Activated CD4-positive, alpha-beta T cell treated with anti-CD3 and anti-CD28 coated beads, Interleukin-2, amount 50 U/mL, for 4 hours (primary cell): ENCODE data around the gene PLPPR4.
"Not testable (repeated sequence)": the region's sequence is repeated elsewhere in the genome, so short reads cannot be mapped to it uniquely, and the experiment has no call there.

Experiments
- DNase-seq, 2 experiments: peaks; one replicate each; pipeline ENCODE4 v3.0.0-alpha.2; 2020

Gene PLPPR4, protein sequence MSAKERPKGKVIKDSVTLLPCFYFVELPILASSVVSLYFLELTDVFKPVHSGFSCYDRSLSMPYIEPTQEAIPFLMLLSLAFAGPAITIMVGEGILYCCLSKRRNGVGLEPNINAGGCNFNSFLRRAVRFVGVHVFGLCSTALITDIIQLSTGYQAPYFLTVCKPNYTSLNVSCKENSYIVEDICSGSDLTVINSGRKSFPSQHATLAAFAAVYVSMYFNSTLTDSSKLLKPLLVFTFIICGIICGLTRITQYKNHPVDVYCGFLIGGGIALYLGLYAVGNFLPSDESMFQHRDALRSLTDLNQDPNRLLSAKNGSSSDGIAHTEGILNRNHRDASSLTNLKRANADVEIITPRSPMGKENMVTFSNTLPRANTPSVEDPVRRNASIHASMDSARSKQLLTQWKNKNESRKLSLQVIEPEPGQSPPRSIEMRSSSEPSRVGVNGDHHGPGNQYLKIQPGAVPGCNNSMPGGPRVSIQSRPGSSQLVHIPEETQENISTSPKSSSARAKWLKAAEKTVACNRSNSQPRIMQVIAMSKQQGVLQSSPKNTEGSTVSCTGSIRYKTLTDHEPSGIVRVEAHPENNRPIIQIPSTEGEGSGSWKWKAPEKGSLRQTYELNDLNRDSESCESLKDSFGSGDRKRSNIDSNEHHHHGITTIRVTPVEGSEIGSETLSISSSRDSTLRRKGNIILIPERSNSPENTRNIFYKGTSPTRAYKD

DNA sequence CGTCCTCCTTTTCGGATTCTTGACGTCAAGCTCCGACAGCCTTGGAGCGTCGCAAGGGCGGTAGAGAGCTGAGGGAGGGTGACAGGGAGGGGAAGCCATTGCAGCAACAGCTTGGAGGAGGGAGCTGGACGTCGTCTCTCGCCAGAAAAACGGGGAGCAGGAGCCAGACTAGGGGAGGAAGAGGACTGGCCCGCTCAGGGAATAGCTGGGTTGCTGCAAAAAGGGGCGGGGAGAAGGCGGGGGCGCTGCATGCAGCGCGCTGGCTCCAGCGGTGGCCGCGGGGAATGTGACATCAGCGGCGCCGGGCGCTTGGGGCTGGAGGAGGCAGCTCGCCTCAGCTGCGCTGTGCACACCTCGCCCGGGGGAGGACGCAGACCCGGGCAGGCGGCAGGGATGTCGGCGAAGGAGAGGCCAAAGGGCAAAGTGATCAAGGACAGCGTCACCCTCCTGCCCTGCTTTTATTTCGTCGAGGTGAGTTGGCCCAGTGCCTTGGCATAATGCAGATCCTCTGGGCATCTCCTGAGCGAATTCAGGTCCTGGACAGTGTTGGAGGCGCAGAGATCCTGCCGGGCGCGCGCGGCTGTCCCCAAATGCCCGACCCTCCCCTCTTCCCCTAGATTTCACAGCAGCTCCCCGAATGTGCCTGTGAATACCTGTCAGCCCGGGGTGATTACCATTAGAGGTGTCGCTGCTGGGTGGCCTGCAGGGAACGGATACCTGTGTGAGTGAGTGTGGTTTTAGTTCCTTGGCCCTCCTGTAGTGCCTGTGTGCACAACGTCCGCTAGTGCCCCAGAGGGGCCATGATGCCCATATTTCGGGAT, at the start of gene PLPPR4:
Gene PLPPR4, plus strand, starts transcription at position 292 of the 821 bp plus-strand sequence. Its CDS starts 102 bp downstream, at position 394.
- DNase-seq: no peak

DNA sequence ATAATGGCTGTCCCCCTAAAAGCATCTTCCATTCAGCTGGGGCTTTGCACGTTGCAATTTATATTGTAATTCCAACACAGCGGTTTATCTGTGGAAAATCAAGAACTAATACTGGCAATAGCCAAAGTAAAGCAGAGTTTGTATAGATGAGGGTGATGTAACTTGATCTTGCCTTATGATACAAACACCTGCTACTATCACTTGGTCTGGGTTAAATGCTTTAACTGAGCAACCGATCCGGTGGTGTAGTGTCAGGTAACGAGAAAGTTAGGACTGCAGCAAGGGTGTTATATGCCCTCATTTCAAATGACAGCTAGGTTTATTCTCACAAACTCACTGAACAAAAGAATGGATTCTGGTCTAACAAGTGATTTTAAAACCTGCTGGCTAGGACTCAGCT, 47.3 kb upstream of the PLPPR4 start:
- DNase-seq: no peak

DNA sequence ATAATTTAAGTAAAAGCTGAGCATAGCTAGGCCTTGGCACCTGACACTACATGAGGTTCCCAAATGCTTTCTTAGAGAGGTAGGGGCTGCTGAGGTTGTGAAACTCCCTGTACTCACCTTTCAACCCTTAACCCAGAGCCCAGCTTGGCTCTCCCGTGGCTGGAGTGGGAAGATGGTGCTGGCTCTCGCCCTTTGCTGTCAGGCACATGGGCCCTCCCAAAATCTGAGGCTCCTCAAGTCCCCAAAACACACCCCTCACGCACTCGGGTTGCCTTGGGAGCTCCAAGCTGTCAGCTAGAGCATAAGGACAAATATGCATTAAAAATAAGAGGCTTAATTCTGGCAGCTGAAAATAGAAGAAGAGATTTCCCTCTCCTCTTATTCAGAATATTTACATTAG, 46.7 kb upstream of the PLPPR4 start:
- DNase-seq: no peak

DNA sequence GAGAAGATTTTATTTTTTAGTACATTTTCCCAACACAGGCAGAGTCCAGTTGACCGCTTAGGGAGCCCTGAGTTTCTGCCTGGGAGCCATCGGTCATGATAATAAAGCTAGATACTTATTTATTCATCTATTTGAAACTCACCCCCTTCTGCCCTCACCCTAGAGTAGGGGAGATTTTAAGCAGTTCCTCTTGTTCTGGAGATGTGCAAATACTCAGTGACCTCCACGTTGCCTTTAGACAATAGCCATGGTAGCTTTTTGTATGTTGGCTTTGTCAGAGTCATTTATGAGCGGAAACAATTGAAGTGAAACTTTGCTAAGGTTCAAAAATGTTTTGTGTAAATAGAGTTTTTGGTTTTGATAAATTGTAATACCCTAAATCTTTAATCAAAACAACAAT, 45.7 kb upstream of the PLPPR4 start:
- no peak for DNase-seq

DNA sequence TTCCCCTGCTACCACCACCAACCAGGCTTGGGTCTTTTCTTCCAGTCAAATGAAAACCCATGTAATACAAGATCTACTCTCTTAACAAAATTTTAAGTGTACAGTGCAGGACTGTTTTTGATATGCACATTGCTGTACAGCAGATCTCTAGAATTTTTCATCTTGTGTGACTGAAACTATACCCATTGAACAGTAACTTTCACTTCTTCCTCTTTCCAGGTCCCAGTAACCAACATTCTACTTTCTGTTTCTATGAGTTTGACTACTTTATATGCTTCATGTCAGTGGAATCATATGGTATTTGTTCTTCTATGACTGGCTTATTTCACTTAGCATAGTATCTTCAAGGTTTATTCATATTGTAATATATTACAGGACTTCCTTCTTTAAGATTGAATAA, 45.3 kb upstream of the PLPPR4 start:
- DNase-seq: no peak

DNA sequence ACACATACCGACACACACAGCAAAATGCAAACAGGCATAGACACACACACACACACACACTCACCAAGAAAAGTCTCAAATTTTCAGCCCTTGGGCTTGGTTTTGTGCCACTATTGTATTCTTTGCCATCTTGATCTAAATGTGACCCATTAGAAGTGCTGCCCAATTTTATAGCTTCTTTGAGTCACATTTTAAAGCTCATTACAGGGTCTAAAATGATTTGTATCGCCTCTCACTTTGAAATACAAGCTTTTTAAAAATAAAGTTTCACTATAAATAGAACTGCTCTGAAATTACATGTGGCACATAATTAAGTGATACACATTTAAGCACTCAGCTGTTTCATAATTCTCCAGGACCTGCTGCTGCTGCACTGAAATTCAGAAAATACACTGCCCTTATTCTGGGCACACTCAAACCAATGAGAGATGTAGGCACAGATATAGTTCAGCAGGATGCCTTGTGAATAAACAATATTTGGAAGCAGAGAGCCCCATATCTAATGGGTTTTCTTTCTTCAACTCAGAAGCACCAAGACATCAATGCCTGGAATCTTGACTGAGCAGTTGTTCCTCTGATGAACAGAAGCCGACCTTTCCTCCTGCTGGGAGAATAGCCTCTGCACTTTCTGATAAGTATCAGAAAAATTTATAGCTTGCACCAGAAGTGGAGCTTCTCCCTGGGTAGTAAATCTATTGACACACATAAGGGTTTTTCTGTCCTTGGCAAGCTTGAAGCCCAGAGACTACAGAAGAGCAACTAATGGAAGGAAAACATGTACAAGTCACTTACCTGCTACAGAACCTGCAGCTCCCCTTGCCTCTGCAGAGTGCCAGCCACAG, 37.0 kb upstream of the PLPPR4 start:
- DNase-seq: no peak

DNA sequence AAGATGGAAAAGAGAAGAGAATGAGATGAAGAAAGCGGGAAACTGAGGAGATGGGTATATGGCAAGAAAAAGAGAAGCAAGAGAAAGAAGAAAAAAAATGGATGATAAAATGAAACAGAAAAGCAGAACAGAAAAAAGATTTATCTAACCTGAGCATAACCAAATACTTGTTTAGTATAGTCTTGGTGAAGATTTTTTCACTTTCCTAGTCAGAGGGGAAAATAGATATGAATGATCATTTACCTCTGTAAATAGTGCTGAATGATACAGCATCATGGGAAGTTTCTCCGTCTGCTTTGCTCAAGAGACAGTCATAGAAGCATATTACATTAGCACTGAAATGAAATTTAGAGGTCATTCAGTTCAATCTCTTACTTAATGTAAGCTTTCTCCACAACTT, 36.1 kb upstream of the PLPPR4 start:
- no peak for DNase-seq

DNA sequence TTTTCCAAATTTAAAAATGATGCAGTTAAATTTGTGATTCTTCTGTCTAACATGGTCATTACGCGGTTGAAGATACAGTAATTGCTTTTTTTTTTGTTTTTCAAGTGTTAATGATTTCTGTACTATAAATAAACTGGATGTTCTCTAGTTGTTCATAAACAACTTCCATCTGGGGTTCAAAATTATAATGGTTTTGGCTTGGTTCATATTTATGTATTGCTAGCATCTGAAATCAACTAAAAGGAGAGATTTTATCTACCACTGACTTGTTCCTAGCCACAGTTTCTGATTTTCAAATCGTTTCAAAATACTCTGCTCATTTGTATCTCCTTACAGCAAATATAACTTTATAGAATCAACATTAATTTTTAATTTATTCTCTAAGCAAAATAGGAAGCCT, 35.2 kb upstream of the PLPPR4 start:
- no peak for DNase-seq

DNA sequence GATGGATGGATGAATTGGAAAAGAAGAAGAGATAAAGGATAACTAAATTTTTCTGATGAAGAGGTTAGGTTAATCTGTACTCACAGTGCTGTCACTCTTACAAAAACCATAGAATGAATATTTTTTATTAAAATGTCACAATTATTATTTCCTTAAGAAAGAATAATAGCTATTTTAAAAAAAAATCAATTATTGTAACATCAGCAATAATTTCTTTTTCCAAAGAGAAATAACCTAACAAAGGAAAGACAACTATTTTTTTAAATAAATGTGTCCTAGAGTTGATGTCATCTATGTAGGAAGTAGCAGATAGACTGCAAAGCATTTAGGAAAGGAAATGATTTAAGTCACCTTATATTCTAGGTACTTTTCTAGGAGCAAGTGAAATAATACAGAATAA, 33.6 kb upstream of the PLPPR4 start:
- no peak for DNase-seq

DNA sequence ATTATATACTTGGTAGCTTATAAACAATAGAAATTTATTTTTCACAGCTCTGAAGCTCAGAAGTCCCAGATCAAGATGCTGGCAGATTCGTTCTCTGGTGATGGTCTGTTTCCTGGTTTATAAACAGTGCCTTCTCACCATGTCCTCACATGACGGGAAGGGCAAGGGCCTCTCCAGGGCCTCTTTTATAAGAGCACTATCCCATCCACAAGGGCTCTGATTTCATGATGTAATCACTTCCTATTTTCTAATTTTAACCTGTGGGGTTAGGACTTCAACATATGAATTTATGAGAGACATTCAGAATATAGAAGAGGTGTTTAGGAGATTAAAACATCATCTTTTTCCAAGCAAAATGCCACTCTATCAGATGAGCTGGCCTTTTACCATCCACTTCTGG, 32.1 kb upstream of the PLPPR4 start:
- no peak for DNase-seq

DNA sequence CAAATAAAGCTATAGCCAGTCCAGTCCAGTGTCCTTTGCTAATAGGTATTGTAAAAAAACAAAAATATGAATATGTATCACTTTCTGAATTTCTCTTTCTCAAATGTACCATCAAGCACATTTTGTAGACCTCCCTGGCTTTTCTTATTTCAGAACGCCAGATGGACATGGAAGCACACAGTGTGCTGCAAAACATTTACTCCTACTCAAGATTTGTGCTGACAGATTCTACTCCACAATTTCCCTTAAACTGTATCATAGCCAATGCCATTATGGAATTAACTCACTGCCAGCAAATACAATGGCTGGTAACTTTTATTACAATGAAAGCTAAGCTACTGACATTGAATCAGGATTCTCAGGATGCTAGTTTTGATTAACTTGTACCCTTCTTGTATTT, 30.8 kb upstream of the PLPPR4 start:
- no peak for DNase-seq

DNA sequence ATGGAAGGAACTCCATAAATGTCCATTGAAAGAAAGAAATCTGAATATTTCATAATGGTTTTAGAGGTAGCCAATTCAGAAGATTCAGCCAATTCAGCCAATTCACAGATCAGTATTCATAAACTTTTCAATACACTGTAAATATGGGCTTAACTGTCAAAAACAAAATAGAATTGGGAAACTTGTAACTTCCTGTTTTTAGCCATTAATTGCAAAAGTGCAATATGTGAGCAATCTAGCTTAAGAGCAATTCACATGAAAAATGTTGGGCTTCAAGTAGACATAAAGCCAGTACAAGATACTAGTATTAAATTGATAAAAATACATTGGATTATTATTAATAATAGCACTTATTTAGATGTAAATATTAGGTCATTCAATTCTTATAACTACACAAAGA, 27.5 kb upstream of the PLPPR4 start:
- no peak for DNase-seq

DNA sequence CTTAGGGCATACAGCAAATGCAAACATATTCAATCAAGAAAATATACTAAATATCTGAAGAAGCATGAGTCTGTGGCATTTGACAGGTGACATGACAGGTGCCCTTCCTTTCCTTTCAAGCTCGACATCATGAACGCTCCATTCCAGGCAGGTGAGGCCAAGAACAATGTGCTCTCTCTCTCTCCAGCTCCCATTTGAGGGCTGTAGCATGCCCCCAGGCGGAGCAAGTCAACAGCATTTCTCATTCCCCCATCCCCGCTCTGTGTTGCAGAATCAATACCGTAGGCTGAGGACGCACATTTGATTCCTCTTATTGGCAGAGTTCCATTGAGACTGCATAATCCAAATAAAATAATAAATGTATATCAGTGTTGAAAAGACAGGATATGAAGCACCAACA, 24.6 kb upstream of the PLPPR4 start:
- no peak for DNase-seq

DNA sequence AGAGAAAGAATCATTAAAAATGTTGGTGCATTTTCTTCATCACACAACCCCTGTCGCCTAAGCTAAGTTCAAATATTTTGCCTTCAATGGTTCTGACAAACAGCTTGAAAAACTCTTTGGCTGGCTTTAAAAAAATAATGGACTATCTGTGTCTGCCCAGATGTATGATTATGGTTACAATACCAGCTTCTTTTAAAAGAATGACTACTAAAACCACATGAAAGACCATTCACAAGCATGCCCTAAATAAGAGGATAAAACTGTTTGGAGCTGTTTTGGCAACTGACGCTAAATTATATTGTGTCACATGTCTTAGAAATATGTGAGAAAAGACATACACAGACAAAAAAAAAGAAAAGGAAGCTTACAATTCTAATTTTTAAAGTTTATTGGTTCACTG, 23.7 kb upstream of the PLPPR4 start:
- no peak for DNase-seq

DNA sequence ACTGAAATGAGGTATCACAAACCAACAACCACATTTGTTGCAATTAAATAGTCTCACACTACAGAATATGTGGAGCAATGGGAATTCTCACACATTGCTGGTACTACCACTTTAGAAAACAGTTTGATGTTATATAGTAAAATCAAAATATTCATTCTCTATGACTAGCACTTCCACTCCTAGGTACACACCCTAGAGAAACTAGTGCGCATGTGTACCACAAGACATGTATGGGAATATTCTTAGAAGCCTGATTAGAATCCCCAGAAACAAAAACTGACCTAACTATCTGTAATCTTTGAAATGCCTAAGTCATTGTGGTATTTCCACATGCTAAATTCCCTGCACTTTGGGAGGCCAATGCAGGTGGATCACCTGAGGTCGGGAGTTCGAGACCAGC, 18.1 kb upstream of the PLPPR4 start:
- no peak for DNase-seq

DNA sequence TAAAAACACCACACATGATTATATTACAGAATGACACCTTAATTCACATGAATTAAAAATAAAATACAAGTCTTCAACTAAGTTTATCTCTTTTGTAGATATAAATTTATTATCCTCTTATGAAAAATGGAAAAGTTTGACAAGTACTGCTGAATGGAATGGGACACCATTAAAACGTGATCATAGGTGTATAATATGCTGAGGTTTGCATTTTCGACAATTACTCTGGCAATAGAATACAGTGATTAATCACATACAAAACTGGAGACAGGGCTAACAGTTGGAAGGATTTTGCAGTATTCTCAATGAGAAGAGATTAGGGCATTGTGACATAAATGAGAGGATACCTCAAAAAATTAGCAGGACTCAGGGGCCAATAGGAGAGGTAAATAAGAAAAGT, 17.1 kb upstream of the PLPPR4 start:
- no peak for DNase-seq

DNA sequence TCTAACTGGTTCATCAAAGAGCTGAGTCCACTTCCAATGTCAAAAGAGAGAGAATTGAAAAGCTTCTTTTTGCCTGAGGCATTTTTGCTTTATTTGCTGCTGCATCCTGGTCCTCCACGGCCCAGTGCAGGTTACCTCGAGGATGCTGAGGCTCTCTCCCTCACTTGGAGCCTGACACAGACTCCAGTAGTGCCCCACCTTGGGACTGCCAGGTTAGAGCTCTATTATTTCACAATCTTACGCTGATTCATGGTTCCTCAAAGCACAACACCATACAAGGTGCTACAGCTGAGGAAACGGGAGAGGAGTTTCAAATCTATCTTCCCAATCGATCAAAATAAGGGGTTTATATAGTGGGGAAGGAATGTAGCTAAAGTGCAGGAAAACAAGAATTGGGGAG, 13.6 kb upstream of the PLPPR4 start:
- no peak for DNase-seq

DNA sequence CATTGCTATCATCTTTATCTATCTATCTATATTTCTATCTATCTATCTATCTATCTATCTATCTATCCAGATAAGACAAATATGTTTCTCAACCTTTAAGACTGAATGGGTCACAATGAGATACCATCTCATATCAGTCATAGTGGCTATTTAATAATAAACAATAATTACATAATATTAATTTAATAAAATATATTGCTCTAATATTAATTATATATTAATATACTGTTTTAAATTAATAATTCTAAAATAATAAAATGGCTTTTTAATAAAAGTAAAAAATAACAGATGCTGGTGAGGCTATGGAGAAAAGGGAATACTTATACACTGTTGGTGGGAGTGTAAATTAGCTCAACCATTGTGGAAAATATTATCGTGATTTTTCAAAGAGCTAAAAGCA, 13.0 kb upstream of the PLPPR4 start:
- DNase-seq: no peak

DNA sequence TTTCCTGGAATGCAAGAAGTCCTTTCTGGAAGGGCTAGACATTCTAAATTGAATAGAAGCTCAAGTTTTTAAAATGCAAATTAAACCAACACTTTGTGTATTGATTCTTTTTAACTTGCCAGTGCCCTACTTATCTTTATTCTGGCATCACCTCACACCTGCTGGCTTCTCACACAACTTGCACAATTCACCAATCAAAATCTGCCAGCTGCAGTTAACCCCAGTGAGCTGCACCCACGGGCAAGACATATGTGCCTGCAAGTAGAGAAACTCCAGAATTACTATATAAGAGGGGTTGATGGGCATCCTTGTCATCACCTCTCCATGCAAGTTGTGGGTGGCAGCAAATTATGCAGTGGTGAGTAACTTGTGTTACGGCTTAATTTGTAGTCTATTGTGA, 11.7 kb upstream of the PLPPR4 start:
- DNase-seq: no peak

DNA sequence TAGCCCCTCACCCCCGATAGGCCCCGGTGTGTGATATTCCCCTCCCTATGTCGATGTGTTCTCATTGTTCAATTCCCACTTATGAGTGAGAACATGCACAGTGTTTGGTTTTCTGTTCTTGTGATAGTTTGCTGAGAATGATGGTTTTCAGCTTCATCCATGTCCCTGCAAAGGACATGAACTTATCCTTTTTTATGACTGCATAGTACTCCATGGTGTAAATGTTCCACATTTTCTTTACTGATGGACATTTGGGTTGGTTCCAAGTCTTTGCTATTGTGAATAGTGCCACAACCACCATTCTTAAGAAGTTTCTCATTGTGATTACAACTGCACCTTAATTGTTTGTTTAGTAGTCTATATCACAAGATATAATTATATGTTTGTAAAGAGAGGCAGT, 3.9 kb upstream of the PLPPR4 start:
- not testable (repeated sequence) for DNase-seq

DNA sequence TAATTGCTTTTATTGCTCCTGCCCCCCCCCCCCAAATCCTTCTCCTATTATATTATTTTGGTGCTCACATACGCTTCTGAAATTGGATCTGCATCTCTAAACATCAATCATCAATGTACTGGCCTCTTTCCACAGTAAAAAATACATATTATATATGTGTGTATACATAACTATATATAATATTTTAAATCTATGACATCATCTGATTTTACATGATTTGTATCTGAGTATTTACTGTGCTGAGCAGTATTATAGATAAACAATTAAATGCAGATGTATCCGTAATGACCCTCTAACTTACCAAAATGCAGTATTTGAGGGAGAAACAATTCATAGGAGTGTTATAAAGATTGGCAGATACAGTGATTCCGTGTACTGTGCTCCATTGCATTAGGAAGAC, 832 bp downstream of the PLPPR4 start:
- no peak for DNase-seq

DNA sequence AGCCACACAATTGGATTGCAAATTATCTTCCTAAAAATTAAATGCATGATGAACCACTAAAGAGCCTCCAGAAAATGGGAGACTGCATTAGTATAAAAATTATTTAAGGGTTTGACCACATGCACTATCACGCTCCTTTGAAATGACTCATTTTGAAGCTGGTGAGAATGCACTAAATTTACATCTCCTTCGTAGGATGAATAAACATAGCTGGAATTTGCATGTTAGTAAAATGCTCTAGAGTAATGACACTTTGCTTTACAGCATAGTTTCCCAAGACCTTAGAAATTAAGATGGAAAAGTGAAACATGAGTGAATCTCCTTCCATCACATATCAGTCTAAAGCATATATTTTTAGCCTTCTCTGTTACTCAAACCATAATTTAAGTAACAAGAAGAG, 2.4 kb downstream of the PLPPR4 start:
- DNase-seq: no peak

DNA sequence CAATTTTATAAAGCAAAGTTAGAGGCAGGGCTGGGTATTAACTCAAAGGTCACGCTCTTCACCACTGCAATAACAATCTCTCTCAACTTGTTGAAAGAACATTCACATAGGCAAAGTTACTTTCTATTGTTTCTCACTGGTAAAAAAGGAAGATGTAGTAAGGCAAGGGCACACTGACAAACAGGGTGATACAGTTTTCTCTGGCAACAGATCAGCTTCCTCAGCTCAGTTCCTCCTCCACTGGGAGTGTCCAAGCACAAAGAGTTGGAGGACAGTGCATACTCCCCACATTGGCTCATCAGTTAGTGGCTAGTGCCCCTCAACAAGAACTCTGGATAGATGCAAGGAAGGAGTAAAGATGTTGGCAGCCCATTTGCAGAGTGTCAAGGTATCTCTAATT, 3.7 kb downstream of the PLPPR4 start:
- DNase-seq: no peak
